Calu3 (cell line): Measurements from ENCODE around the gene PEX6. TPM values are rescaled to one million over a fixed set of nuclear protein-coding genes. Genes with fewer than 3 reads are reported as not detected.

Experiments
- BruUV-seq: library from RNA; stranded (reverse); fragments of 400-500 nt; replicated peaks from 2 replicates; lab custom pipeline; 2021; lab: Mats Ljungman, UMichigan
- CTCF ChIA-PET: fragments of 300-600 bp; sonication (Branson Sonifier 250); formaldehyde crosslinking; loops from one replicate; lab custom pipeline; 2022; ENCODE audit warnings: antibody characterized with exemption; lab: Charles Lee
- DNase-seq: peaks from one replicate; pipeline ENCODE4 v3.0.0; 2022
- H3K27ac Mint-ChIP-seq: one replicate; pipeline ENCODE4 v1.8.0; 2022; ENCODE audit warnings: mixed read lengths; ENCODE audit not compliant: unreplicated experiment
- H3K27me3 Mint-ChIP-seq: one replicate; pipeline ENCODE4 v1.8.0; 2022; ENCODE audit warnings: mixed read lengths; ENCODE audit not compliant: unreplicated experiment
- H3K36me3 Mint-ChIP-seq: one replicate; pipeline ENCODE4 v1.8.0; 2022; ENCODE audit warnings: mild to moderate bottlenecking, moderate library complexity, mixed read lengths; ENCODE audit not compliant: insufficient read depth, unreplicated experiment
- H3K4me1 Mint-ChIP-seq: one replicate; pipeline ENCODE4 v1.8.0; 2022; ENCODE audit warnings: mild to moderate bottlenecking, low read depth, mixed read lengths; ENCODE audit not compliant: unreplicated experiment
- H3K4me3 Mint-ChIP-seq: one replicate; pipeline ENCODE4 v1.8.0; 2022; ENCODE audit warnings: mild to moderate bottlenecking, low read depth, moderate library complexity, mixed read lengths; ENCODE audit not compliant: unreplicated experiment
- H3K9me3 Mint-ChIP-seq: one replicate; pipeline ENCODE4 v1.8.0; 2022; ENCODE audit warnings: low read depth, mixed read lengths; ENCODE audit not compliant: unreplicated experiment
- CTCF ChIP-seq: fragments of 200-600 bp; IDR thresholded peaks from one replicate; pipeline ENCODE4 v1.8.0; 2022; ENCODE audit warnings: antibody characterized with exemption; ENCODE audit not compliant: unreplicated experiment
- intact Hi-C: fragments of 100-400 bp; cut with micrococcal nuclease; formaldehyde crosslinking; loops from one replicate; pipeline ENCODE4 v1.10.0; 2022; ENCODE audit not compliant: unreplicated experiment
- total RNA-seq: library from RNA; stranded (reverse); gene quantifications from 2 replicates; pipeline ENCODE4 v1.2.3, GENCODE V29; 2022

The PEX6 gene
- total RNA-seq, 1 experiment from 2014 or later = 27.8 TPM

- H3K36me3 Mint-ChIP-seq = peaks cover 5% of the 10 kb centered on the region
- no peak for TF ChIP-seq CTCF
- H3K9me3 Mint-ChIP-seq = no peaks in the 10 kb centered on the region
- intact Hi-C loops = loop anchor here (2.0 to 5.0 kb wide), 2 partner anchors 16 to 94 kb away; partner anchors contain the start of gene MEA1
- BruUV-seq = no TSS peak
- no peak overlapping the region for H3K4me3 Mint-ChIP-seq
- CTCF ChIA-PET = interaction anchor here (0.6 to 1.2 kb wide), 8 partner anchors 8 to 223 kb away, joined by 3 to 9 read pairs (median 5); partner anchors contain the start of genes KLHDC3, MEA1, PEX6 and PPP2R5D
- H3K27me3 Mint-ChIP-seq = no peaks in the 10 kb centered on the region
- no peaks in the 10 kb centered on the region for H3K4me1 Mint-ChIP-seq
- H3K27ac Mint-ChIP-seq = no peak overlapping the region
- DNase-seq = no peak
These were observed 17.5 kb upstream of the PEX6 start for GRCh38 chr6:42996513-42996912.

- Mint-ChIP-seq H3K4me1 (no peaks in the 10 kb centered on the region), H3K4me3 (no peak overlapping the region), H3K27ac (no peak overlapping the region), H3K36me3 (peaks cover 9% of the 10 kb centered on the region), H3K27me3 (no peaks in the 10 kb centered on the region), H3K9me3 (no peaks in the 10 kb centered on the region)
- DNase-seq = no peak
- TF ChIP-seq CTCF = no peak
- CTCF ChIA-PET = no interaction called here
- BruUV-seq = no TSS peak
- intact Hi-C loops = no loop called here
These were observed 14.5 kb upstream of the PEX6 start for GRCh38 chr6:42993445-42993844.

GRCh38 chr6:42989923-42990322 is 10.9 kb upstream of the PEX6 start:
- H3K27me3 Mint-ChIP-seq = no peaks in the 10 kb centered on the region
- CTCF ChIA-PET = no interaction called here
- no peak for TF ChIP-seq CTCF
- H3K4me1 Mint-ChIP-seq = peaks cover 24% of the 10 kb centered on the region
- H3K27ac Mint-ChIP-seq = no peak overlapping the region
- H3K9me3 Mint-ChIP-seq = no peaks in the 10 kb centered on the region
- intact Hi-C loops = no loop called here
- BruUV-seq = no TSS peak
- no peak for DNase-seq
- peaks cover 17% of the 10 kb centered on the region for H3K36me3 Mint-ChIP-seq
- H3K4me3 Mint-ChIP-seq = no peak overlapping the region

- TF ChIP-seq CTCF = no peak
- BruUV-seq = no TSS peak
- Mint-ChIP-seq H3K27ac (no peak overlapping the region), H3K4me1 (peaks cover 34% of the 10 kb centered on the region), H3K4me3 (no peak overlapping the region), H3K27me3 (no peaks in the 10 kb centered on the region), H3K36me3 (peaks cover 30% of the 10 kb centered on the region), H3K9me3 (no peaks in the 10 kb centered on the region)
- intact Hi-C loops = no loop called here
- DNase-seq = no peak
- CTCF ChIA-PET = interaction anchor here (0.6 kb wide), 1 partner anchor 77 kb away, joined by 3 read pairs; no protein-coding TSS in a partner anchor
These were observed 9.6 kb upstream of the PEX6 start for GRCh38 chr6:42988486-42989020.
